NCI-H460 (cell line): ENCODE results near the gene PGPEP1. TPM values are rescaled to one million over a fixed set of nuclear protein-coding genes. Genes with fewer than 3 reads are reported as not detected.
"Not testable (repeated sequence)": the region's sequence is repeated elsewhere in the genome, so short reads cannot be mapped to it uniquely, and the experiment has no call there.

ENCODE experiments used
- DNase-seq: peaks from one replicate; pipeline ENCODE4 v3.0.0-alpha.2; 2016; ENCODE audit warnings: low read depth; ENCODE audit errors: extremely low read depth
- total RNA-seq: library from RNA; depleted of rRNA; stranded (reverse); fragments of >200 nt; shearing (Covaris generic); gene quantifications from 2 replicates; pipeline ENCODE4 v1.2.3, GENCODE V29; 2014

Gene PGPEP1
- total RNA-seq, 1 experiment from 2014 or later, result 4.0 TPM

DNA sequence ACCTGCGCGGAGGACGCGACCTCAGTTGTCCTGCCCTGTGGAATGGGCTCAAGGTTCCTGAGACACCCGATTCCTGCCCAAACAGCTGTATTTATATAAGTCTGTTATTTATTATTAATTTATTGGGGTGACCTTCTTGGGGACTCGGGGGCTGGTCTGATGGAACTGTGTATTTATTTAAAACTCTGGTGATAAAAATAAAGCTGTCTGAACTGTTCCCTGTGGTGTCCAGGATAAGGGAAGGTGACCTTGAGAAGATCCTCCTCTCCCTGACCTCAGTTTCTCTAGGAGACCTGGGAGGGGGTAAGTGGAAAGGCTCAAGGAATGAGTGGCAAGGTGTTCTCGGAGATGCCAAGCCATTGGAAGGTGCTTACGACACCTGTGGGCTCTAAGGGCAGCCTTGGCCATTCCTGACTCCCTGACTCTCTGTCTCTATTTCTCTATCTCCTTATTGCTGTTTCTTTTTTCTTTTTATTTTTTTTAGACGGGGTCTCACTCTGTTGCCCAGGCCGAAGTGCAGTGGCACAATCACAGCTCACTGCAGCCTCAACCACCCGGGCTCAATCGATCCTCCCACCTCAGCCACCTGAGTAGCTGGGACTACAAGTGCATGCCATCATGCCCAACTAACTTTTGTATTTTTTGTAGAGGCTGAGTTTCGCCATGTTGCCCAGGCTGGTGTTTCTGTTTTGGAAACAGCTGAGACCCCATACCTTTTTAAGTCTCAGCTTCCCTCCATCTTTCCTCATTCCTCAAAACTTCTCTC is 48.7 kb downstream of the PGPEP1 start:
- DNase-seq, result no peak

DNA sequence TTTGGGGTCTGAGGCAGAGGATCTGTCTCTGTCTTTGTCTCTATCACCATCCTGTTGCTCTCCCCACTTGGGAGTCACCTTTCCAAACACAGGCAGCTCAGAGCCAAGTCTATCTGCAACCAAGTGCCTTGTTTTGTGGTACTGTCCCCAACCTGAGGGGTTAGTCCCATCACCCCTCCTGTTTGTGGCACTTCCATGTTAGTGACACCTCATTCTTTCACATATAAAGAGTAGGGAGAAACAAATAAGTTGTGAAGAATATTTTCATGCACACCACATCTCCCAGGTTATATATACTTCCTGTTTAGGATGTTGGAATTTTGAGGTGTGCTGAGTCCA is 49.3 kb downstream of the PGPEP1 start:
- DNase-seq, result no peak

GRCh38 chr19:18390065-18390907 is 49.9 kb downstream of the PGPEP1 start:
- no peak for DNase-seq

GRCh38 chr19:18391509-18392075 is 51.2 kb downstream of the PGPEP1 start:
- no peak for DNase-seq

- no peak for DNase-seq
Measured at GRCh38 chr19:18392417-18392816, 52.0 kb downstream of the PGPEP1 start.

- no peak for DNase-seq
Measured at GRCh38 chr19:18392926-18393325, 52.5 kb downstream of the PGPEP1 start.

DNA sequence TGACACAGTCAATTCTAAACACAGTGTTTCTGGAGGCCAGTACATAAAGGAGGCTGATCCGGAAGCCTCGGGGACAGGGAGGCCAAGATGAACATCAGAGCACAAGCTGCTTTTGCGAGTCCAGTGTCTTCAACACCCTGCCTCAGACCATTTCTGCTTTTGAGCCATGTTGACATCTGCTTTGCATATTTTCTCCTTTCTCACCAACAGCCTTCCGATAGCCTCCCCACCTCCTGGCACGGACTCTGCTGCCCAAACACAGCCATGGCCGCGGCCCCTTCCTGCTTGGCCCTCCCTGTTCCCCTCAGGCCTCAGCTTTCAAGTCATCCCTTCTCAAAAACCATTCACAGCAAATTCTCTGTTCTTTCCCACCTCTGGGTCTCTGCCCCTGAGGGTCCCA is 53.4 kb downstream of the PGPEP1 start:
- no peak for DNase-seq

DNA sequence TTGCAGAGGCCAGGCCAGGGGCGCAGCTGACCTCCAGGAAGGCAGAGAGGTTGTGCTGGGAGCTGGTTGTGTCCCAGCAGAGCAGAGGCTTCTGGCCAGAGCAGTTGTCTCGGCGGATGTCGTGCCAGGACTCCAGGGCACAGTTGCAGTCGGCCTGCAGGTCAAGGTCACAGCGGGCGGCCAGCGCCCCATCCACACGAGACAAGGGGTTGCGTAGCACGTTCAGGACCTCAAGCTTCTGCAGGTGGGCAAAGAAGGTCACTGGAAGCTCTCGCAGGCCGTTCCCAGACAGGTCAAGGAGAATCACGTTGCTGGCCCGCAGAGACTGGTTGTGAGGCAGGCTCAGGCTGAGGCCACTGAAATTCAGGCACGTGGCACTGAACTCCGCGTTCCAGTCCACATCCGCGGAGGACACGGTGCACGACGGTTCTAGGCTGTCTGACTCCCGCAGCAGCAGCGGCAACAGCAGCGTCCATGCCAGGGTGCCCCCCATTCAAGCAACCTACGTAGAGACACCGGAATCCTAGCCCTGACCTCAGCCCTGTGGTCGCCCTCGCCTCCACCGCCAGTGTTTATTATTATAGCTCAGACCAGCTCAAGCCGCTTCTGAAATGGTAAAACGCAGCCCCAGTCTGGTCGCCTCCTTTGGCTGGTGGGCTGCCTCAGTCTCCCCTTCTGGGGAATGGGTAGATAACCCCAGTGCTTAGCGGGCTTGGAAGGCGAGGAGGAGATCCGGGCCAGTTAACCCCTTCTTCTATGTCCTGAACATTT is 56.3 kb downstream of the PGPEP1 start:
- DNase-seq, result no peak

GRCh38 chr19:18397242-18398202 is 57.1 kb downstream of the PGPEP1 start, which contains the start of gene LRRC25:
TSS of gene LRRC25 (minus strand) at chr19:18397622. CDS start at chr19:18396963, 659 bp downstream.
- no peak for DNase-seq

DNA sequence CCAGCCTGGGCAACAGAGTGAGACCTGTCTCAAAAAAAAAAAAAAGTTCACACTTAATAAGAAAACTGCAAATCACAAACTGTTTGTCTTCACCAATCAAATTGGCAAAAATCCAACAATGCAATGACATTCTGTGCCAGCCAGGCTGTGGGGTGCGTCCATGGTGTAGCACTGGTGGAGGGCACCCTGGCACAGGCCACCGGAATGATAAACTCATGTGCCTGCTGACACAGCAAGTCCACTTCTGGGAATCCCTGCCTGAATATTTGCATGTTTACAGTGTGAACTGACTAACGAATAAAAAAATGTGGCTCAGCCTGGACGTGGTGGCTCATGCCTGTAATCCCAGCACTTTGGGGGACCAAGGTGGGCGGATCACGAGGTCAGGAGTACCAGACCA is 58.6 kb downstream of the PGPEP1 start:
- DNase-seq, result no peak

- DNase-seq, result peak; percentile 52
Measured at GRCh38 chr19:18401580-18402112, 61.2 kb downstream of the PGPEP1 start.

- not testable (repeated sequence) for DNase-seq
Measured at GRCh38 chr19:18402455-18403248, 62.3 kb downstream of the PGPEP1 start.

DNA sequence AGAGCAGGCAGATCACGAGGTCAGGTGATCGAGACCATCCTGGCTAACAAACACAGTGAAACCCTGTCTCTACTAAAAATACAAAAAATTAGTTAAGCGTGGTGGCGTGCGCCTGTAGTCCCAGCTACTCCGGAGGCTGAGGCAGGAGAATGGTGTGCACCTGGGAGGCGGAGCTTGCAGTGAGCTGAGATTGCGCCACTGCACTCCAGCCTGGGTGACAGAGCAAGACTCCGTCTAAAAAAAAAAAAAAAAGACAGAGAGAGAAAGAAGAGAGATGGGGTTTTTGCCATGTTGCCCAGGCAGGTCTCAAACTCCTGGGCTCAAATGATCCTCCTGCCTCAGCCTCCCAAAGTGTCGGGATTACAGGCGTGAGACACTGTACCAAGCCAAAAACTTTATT is 65.4 kb downstream of the PGPEP1 start:
- DNase-seq, result not testable (repeated sequence)

- DNase-seq, result no peak
Measured at GRCh38 chr19:18406749-18407148, 66.4 kb downstream of the PGPEP1 start.

GRCh38 chr19:18408053-18408476 is 67.7 kb downstream of the PGPEP1 start:
- DNase-seq, result no peak

- no peak for DNase-seq
Measured at GRCh38 chr19:18412610-18413239, 72.3 kb downstream of the PGPEP1 start.

- no peak for DNase-seq
Measured at GRCh38 chr19:18414504-18415177, 74.2 kb downstream of the PGPEP1 start.
